SU-DHL-6 (cell line): ENCODE measurements around the gene BRI3.

Experiments used
- H2AFZ ChIP-seq: fragments of 200-600 bp; sonication (generic); 2 replicates; pipeline ENCODE4 v1.6.1; 2014; ENCODE audit warnings: low read depth, mild to moderate bottlenecking, moderate library complexity, mixed read lengths, antibody characterized with exemption, low read length; ENCODE audit not compliant: severe bottlenecking
- H3F3A ChIP-seq: fragments of 200-600 bp; shearing (Covaris generic); 2 replicates; pipeline ENCODE4 v1.6.0; 2016; ENCODE audit warnings: antibody characterized with exemption, mild to moderate bottlenecking; ENCODE audit not compliant: insufficient read depth
- H3K27ac ChIP-seq: fragments of 200-600 bp; sonication (generic); 2 replicates; pipeline ENCODE4 v1.5.1; 2016; ENCODE audit warnings: low read depth, mild to moderate bottlenecking, low read length, moderate library complexity, mixed read lengths
- H3K27me3 ChIP-seq: fragments of 200-600 bp; sonication (generic), shearing (Covaris generic); 2 replicates; pipeline ENCODE4 v1.6.0; 2014; ENCODE audit warnings: mild to moderate bottlenecking, low read length
- H3K36me3 ChIP-seq: fragments of 200-600 bp; sonication (generic); 2 replicates; pipeline ENCODE4 v1.6.1; 2014; ENCODE audit warnings: mild to moderate bottlenecking, low read length, mixed read lengths
- H3K4me2 ChIP-seq: fragments of 300-600, 200-600 bp; shearing (Covaris generic), sonication (generic); 2 replicates; pipeline ENCODE4 v1.6.0; 2014; ENCODE audit warnings: low read length, low read depth, mild to moderate bottlenecking; ENCODE audit not compliant: poor library complexity, severe bottlenecking
- H3K4me3 ChIP-seq: fragments of 200-600 bp; sonication (generic); 2 replicates; pipeline ENCODE4 v1.5.1; 2014; ENCODE audit warnings: antibody characterized with exemption, low read length, mild to moderate bottlenecking, mixed read lengths; ENCODE audit not compliant: insufficient read depth, poor library complexity, severe bottlenecking
- H3K79me2 ChIP-seq: fragments of 200-600 bp; sonication (generic); 2 replicates; pipeline ENCODE4 v1.6.1; 2014; ENCODE audit warnings: mild to moderate bottlenecking, low read length, moderate library complexity; ENCODE audit not compliant: insufficient read depth
- H3K9ac ChIP-seq: fragments of 200-600 bp; sonication (generic); 2 replicates; pipeline ENCODE4 v1.7.0; 2014; ENCODE audit warnings: mild to moderate bottlenecking, low read length
- H3K9me2 ChIP-seq: fragments of 200-600 bp; sonication (generic); replicated peaks from 2 replicates; pipeline ENCODE4 v1.6.1; 2014; ENCODE audit warnings: low read length; ENCODE audit not compliant: insufficient read depth
- H3K9me3 ChIP-seq: fragments of 200-600 bp; sonication (generic); 2 replicates; pipeline ENCODE4 v1.6.1; 2014; ENCODE audit warnings: low read length, mixed read lengths; ENCODE audit not compliant: insufficient read depth
- H4K20me1 ChIP-seq: fragments of 200-600 bp; sonication (generic); 2 replicates; pipeline ENCODE4 v1.6.1; 2014; ENCODE audit warnings: low read depth, mild to moderate bottlenecking, antibody characterized with exemption, low read length, moderate library complexity, mixed read lengths
- CTCF ChIP-seq: fragments of 200-600 bp; sonication (generic); IDR thresholded peaks from one replicate; pipeline ENCODE4 v1.5.1; 2017; ENCODE audit warnings: antibody characterized with exemption, mild to moderate bottlenecking, low read length, moderate library complexity; ENCODE audit not compliant: insufficient read depth, poor library complexity, severe bottlenecking
- EZH2phosphoT487 ChIP-seq: fragments of 200-600 bp; sonication (generic), shearing (Covaris generic); conservative IDR thresholded peaks from 2 replicates; pipeline ENCODE4 v1.6.1; 2018; ENCODE audit warnings: mild to moderate bottlenecking, antibody characterized with exemption, low read length, moderate library complexity, mixed read lengths

Gene BRI3

GRCh38 chr7:98330926-98331529 is 49.5 kb downstream of the BRI3 start:
- Histone ChIP-seq H3K27ac (no peak overlapping the region), H3K9me3 (no peaks in the 10 kb centered on the region), H3K4me2 (no peak overlapping the region), H2AFZ (no peak overlapping the region), H3K27me3 (no peaks in the 10 kb centered on the region), H3K79me2 (no peaks in the 10 kb centered on the region), H4K20me1 (no peaks in the 10 kb centered on the region), H3F3A (no peaks in the 10 kb centered on the region), H3K9ac (no peak overlapping the region), H3K9me2 (no peaks in the 10 kb centered on the region), H3K4me3 (no peak overlapping the region), H3K36me3 (no peaks in the 10 kb centered on the region)
- no peak for TF ChIP-seq EZH2phosphoT487
- no peak for TF ChIP-seq CTCF

GRCh38 chr7:98334081-98334480 is 52.6 kb downstream of the BRI3 start:
- no peak for TF ChIP-seq EZH2phosphoT487
- TF ChIP-seq CTCF: no peak
- Histone ChIP-seq H3K36me3 (no peaks in the 10 kb centered on the region), H3K9me2 (no peaks in the 10 kb centered on the region), H3K9ac (no peak overlapping the region), H2AFZ (no peak overlapping the region), H3K9me3 (no peaks in the 10 kb centered on the region; the same call in 1 of the 2 replicates), H3K27me3 (no peaks in the 10 kb centered on the region), H3K4me3 (no peak overlapping the region), H3K27ac (no peak overlapping the region), H3K4me2 (no peak overlapping the region), H3K79me2 (no peaks in the 10 kb centered on the region), H3F3A (no peaks in the 10 kb centered on the region), H4K20me1 (no peaks in the 10 kb centered on the region)

- no peaks in the 10 kb centered on the region for H3K79me2 ChIP-seq
- H4K20me1 ChIP-seq: no peaks in the 10 kb centered on the region
- no peak overlapping the region for H3K27ac ChIP-seq
These were observed 54.0 kb downstream of the BRI3 start for GRCh38 chr7:98335411-98335977.

More at GRCh38 chr7:98335411-98335977, 54.0 kb downstream of the BRI3 start:
- no peaks in the 10 kb centered on the region for H3K27me3 ChIP-seq
- no peaks in the 10 kb centered on the region for H3K36me3 ChIP-seq
- H3F3A ChIP-seq: no peaks in the 10 kb centered on the region
- no peak overlapping the region for H3K9ac ChIP-seq
- no peak overlapping the region for H2AFZ ChIP-seq
- no peak overlapping the region for H3K4me3 ChIP-seq
- TF ChIP-seq CTCF: no peak
- no peaks in the 10 kb centered on the region for H3K9me2 ChIP-seq
- no peak overlapping the region for H3K4me2 ChIP-seq
- no peaks in the 10 kb centered on the region; the same call in 1 of the 2 replicates for H3K9me3 ChIP-seq
